ENCODE data around the gene ATG16L1.

DNA sequence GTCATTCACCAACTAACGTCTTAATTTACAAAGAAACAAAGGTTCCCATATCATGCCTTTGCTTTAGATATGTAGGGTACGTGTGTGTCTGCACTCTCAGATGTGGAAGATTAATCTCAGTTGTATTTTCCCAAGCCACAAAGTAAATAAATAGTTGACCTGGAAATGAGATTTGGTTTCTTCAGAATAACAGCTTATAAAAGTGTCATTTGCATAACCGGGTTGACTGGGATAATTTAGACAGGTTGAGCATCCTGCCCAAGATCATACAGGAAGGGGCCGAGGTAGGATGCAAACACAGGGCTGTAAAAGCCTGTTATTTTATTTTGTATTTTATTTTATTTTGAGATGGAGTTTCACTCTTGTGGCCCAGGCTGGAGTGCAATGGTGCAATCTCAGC, 19.5 kb downstream of the ATG16L1 start:
- TF ChIP-seq, protein P1, sequence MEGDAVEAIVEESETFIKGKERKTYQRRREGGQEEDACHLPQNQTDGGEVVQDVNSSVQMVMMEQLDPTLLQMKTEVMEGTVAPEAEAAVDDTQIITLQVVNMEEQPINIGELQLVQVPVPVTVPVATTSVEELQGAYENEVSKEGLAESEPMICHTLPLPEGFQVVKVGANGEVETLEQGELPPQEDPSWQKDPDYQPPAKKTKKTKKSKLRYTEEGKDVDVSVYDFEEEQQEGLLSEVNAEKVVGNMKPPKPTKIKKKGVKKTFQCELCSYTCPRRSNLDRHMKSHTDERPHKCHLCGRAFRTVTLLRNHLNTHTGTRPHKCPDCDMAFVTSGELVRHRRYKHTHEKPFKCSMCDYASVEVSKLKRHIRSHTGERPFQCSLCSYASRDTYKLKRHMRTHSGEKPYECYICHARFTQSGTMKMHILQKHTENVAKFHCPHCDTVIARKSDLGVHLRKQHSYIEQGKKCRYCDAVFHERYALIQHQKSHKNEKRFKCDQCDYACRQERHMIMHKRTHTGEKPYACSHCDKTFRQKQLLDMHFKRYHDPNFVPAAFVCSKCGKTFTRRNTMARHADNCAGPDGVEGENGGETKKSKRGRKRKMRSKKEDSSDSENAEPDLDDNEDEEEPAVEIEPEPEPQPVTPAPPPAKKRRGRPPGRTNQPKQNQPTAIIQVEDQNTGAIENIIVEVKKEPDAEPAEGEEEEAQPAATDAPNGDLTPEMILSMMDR (IDR thresholded peaks at IDR 0.05): no peak
- TF ChIP-seq EP300 (IDR thresholded peaks at IDR 0.05) (no peak), POLR2AphosphoS5 (IDR thresholded peaks at IDR 0.05) (no peak), POLR2A (IDR thresholded peaks at IDR 0.05; ENCODE audit: low read depth) (no peak)

Measured in esophagus muscularis mucosa (tissue), 4 donors.